H9 (cell line): ENCODE measurements around the gene MUSTN1. TPM values are rescaled to one million over a fixed set of nuclear protein-coding genes. Genes with fewer than 3 reads are reported as not detected.

Source experiments
- DNase-seq: peaks from one replicate; pipeline ENCODE4 v3.0.0-alpha.2; 2017
- H2AFZ ChIP-seq: one replicate; pipeline ENCODE4 v1.6.1; 2013; ENCODE audit warnings: mild to moderate bottlenecking, low read length, control low read depth, moderate library complexity
- H2AK5ac ChIP-seq: 2 replicates; pipeline ENCODE4 v1.6.1; 2013; ENCODE audit warnings: low read length, control low read depth, mixed read lengths; ENCODE audit not compliant: insufficient read length
- H2BK120ac ChIP-seq: one replicate; pipeline ENCODE4 v1.6.1; 2013; ENCODE audit warnings: low read depth, mild to moderate bottlenecking, low read length, control low read depth, inconsistent platforms; ENCODE audit not compliant: poor library complexity, severe bottlenecking
- H2BK12ac ChIP-seq: 2 replicates; pipeline ENCODE4 v1.6.1; 2013; ENCODE audit warnings: low read length, control low read depth, mixed read lengths, low read depth; ENCODE audit not compliant: insufficient read length
- H2BK15ac ChIP-seq: 2 replicates; pipeline ENCODE4 v1.6.1; 2013; ENCODE audit warnings: low read depth, low read length, control low read depth
- H2BK20ac ChIP-seq: one replicate; pipeline ENCODE4 v1.6.1; 2013; ENCODE audit warnings: low read depth, mild to moderate bottlenecking, low read length, control low read depth, inconsistent platforms; ENCODE audit not compliant: poor library complexity, severe bottlenecking
- H2BK5ac ChIP-seq: 2 replicates; pipeline ENCODE4 v1.6.1; 2013; ENCODE audit warnings: low read length, control low read depth, mixed read lengths; ENCODE audit not compliant: insufficient read length
- H3K14ac ChIP-seq: 2 replicates; pipeline ENCODE4 v1.6.1; 2013; ENCODE audit warnings: low read length, control low read depth; ENCODE audit not compliant: insufficient read depth
- H3K18ac ChIP-seq: 2 replicates; pipeline ENCODE4 v1.6.1; 2013; ENCODE audit warnings: low read depth, mild to moderate bottlenecking, mixed read lengths, low read length, control low read depth; ENCODE audit not compliant: insufficient read length
- H3K23ac ChIP-seq: 2 replicates; pipeline ENCODE4 v1.6.1; 2013; ENCODE audit warnings: low read length, control low read depth, mixed read lengths, low read depth; ENCODE audit not compliant: insufficient read length
- H3K23me2 ChIP-seq: 2 replicates; pipeline ENCODE4 v1.6.1; 2013; ENCODE audit warnings: low read depth, mild to moderate bottlenecking, mixed read lengths, low read length, control low read depth; ENCODE audit not compliant: insufficient read length, poor library complexity, severe bottlenecking
- H3K27ac ChIP-seq: 2 replicates; pipeline ENCODE4 v1.5.1; 2013; ENCODE audit warnings: low read length, control low read depth, mixed read lengths, low read depth; ENCODE audit not compliant: insufficient read length
- H3K27me3 ChIP-seq: 2 replicates; pipeline ENCODE4 v1.6.1; 2013; ENCODE audit warnings: low read length, control low read depth, inconsistent platforms; ENCODE audit not compliant: insufficient read depth
- H3K4ac ChIP-seq: 2 replicates; pipeline ENCODE4 v1.6.1; 2013; ENCODE audit warnings: low read depth, mild to moderate bottlenecking, control low read depth, inconsistent platforms, low read length, moderate library complexity
- H3K4me1 ChIP-seq: 2 replicates; pipeline ENCODE4 v1.6.1; 2013; ENCODE audit warnings: low read length, control low read depth, inconsistent platforms; ENCODE audit not compliant: insufficient read depth
- H3K4me2 ChIP-seq: 2 replicates; pipeline ENCODE4 v1.6.1; 2013; ENCODE audit warnings: low read length, control low read depth, mixed read lengths; ENCODE audit not compliant: insufficient read length, insufficient read depth
- H3K56ac ChIP-seq: 2 replicates; pipeline ENCODE4 v1.6.1; 2013; ENCODE audit warnings: low read depth, mild to moderate bottlenecking, mixed read lengths, low read length, control low read depth; ENCODE audit not compliant: insufficient read length
- H3K79me1 ChIP-seq: 2 replicates; pipeline ENCODE4 v1.6.1; 2013; ENCODE audit warnings: low read depth, mild to moderate bottlenecking, moderate library complexity, low read length, control low read depth, inconsistent platforms; ENCODE audit not compliant: insufficient read depth, poor library complexity, severe bottlenecking
- H3K79me2 ChIP-seq: 2 replicates; pipeline ENCODE4 v1.6.1; 2013; ENCODE audit warnings: low read length, control low read depth, inconsistent platforms; ENCODE audit not compliant: insufficient read depth
- H3K9ac ChIP-seq: 2 replicates; pipeline ENCODE4 v1.6.1; 2013; ENCODE audit warnings: low read length, control low read depth, mixed read lengths; ENCODE audit not compliant: insufficient read length; ENCODE audit errors: extremely low read depth
- H3K9me3 ChIP-seq: one replicate; pipeline ENCODE4 v1.6.1; 2013; ENCODE audit warnings: low read depth, low read length, inconsistent platforms; ENCODE audit not compliant: control insufficient read depth
- H3T11ph ChIP-seq: one replicate; pipeline ENCODE4 v1.6.1; 2013; ENCODE audit warnings: mild to moderate bottlenecking, low read length, control low read depth, inconsistent platforms
- H4K20me1 ChIP-seq: one replicate; pipeline ENCODE4 v1.6.1; 2013; ENCODE audit not compliant: control insufficient read depth, insufficient read length, insufficient read depth
- H4K5ac ChIP-seq: 2 replicates; pipeline ENCODE4 v1.6.1; 2013; ENCODE audit warnings: low read depth, mild to moderate bottlenecking, mixed read lengths, low read length, control low read depth; ENCODE audit not compliant: insufficient read length
- H4K8ac ChIP-seq: replicated peaks from 2 replicates; pipeline ENCODE4 v1.6.1; 2013; ENCODE audit warnings: low read length, control low read depth, mixed read lengths, low read depth; ENCODE audit not compliant: insufficient read length
- H4K91ac ChIP-seq: 2 replicates; pipeline ENCODE4 v1.6.1; 2013; ENCODE audit warnings: low read depth, mild to moderate bottlenecking, moderate library complexity, mixed read lengths, low read length, control low read depth; ENCODE audit not compliant: insufficient read length
- H3K27ac Mint-ChIP-seq, 3 experiments: 2 replicates in 2 of 3; 3 replicates in 1 of 3; pipeline ENCODE4 v1.8.0; 2020 to 2021; ENCODE audit warnings: mixed read lengths in 3 of 3, mild to moderate bottlenecking in 1 of 3, moderate library complexity in 1 of 3
- H3K27me3 Mint-ChIP-seq: 2 replicates; pipeline ENCODE4 v1.8.0; 2021; ENCODE audit warnings: low read depth, mild to moderate bottlenecking, moderate library complexity, mixed read lengths
- H3K36me3 Mint-ChIP-seq, 3 experiments: 2 replicates in 2 of 3; 3 replicates in 1 of 3; pipeline ENCODE4 v1.8.0; 2020 to 2021; ENCODE audit warnings: low read depth in 3 of 3, mixed read lengths in 3 of 3; ENCODE audit not compliant: insufficient read depth in 1 of 3
- H3K4me1 Mint-ChIP-seq, 2 experiments: 2 replicates each; pipeline ENCODE4 v1.8.0; 2020; ENCODE audit warnings: mixed read lengths in 2 of 2
- H3K4me3 Mint-ChIP-seq, 2 experiments: 2 replicates in 1 of 2; 3 replicates in 1 of 2; pipeline ENCODE4 v1.8.0; 2020 to 2021; ENCODE audit warnings: mild to moderate bottlenecking in 2 of 2, mixed read lengths in 2 of 2, moderate library complexity in 1 of 2
- H3K9me3 Mint-ChIP-seq, 2 experiments: 2 replicates in 1 of 2; 3 replicates in 1 of 2; pipeline ENCODE4 v1.8.0; 2020; ENCODE audit warnings: mild to moderate bottlenecking in 2 of 2, mixed read lengths in 2 of 2, moderate library complexity in 1 of 2
- CTCF ChIP-seq: fragments of 200-600 bp; sonication (generic); conservative IDR thresholded peaks from 3 replicates; pipeline ENCODE4 v1.8.0; 2021; ENCODE audit warnings: antibody characterized with exemption, mild to moderate bottlenecking
- WGBS: extraction: QIAGEN DNeasy Blood & Tissue Kit; methylation state at CpG from one replicate; pipeline ENCODE4 v1.1.7; 2013; ENCODE audit warnings: missing lambda C conversion rate, low lambda C conversion rate, mixed read lengths; ENCODE audit not compliant: insufficient read length; ENCODE audit errors: extremely low coverage; 5-methylcytosine and 5-hydroxymethylcytosine counted together
- total RNA-seq: library from RNA; stranded (reverse); gene quantifications from 2 replicates; pipeline ENCODE4 v1.2.1, GENCODE V29; 2021

Gene MUSTN1
- total RNA-seq, 1 experiment from 2014 or later: 0.72 TPM

- Histone ChIP-seq H3K4me1 (0 out of 2 replicates have a peak, but pooled peaks cover 4% of the 10 kb centered on the region), H3K9ac (no peak overlapping the region), H4K20me1 (no peaks in the 10 kb centered on the region), H3K79me1 (no peaks in the 10 kb centered on the region), H4K91ac (no peak overlapping the region), H3K23me2 (no peaks in the 10 kb centered on the region), H3K9me3 (no peaks in the 10 kb centered on the region), H2BK120ac (no peak overlapping the region), H3K18ac (no peak overlapping the region), H3K4me2 (no peak overlapping the region), H3K27ac (no peak overlapping the region), H2AK5ac (no peak overlapping the region), H2BK20ac (no peak overlapping the region), H2AFZ (no peak overlapping the region), H3K14ac (no peak overlapping the region), H3K23ac (no peak overlapping the region), H2BK5ac (no peak overlapping the region), H4K5ac (no peak overlapping the region), H4K8ac (no peak overlapping the region), H2BK12ac (no peak overlapping the region), H3T11ph (no peak overlapping the region), H3K4ac (no peak overlapping the region), H3K27me3 (no peaks in the 10 kb centered on the region), H2BK15ac (no peak overlapping the region), H3K79me2 (no peaks in the 10 kb centered on the region), H3K56ac (no peak overlapping the region)
- Mint-ChIP-seq H3K36me3 (no peaks in the 10 kb centered on the region; a peak in 1 of 7 replicates), H3K4me1 (peaks cover 12 to 14% of the 10 kb centered on the region in 2 experiments), H3K27me3 (no peaks in the 10 kb centered on the region), H3K9me3 (no peaks in the 10 kb centered on the region), H3K4me3 (no peak overlapping the region; a peak in 1 of 5 replicates), H3K27ac (no peak overlapping the region; a peak in 1 of 7 replicates)
- WGBS: no CpG with 5 or more reads among the region's 11 CpGs
- peak; percentile 78 for DNase-seq
- peak; percentile 88 for TF ChIP-seq CTCF
Measured at GRCh38 chr3:52820736-52821135, 14.1 kb downstream of the MUSTN1 start.
